ENCODE data around the gene KRT73. TPM values are rescaled to one million over a fixed set of nuclear protein-coding genes. Genes with fewer than 3 reads are reported as not detected.

Gene KRT73
- total RNA-seq, 4 donors from 2014 or later = 0.40 to 1.2 TPM; not detected in 2

GRCh38 chr12:52651726-52652261 is 33.4 kb upstream of the KRT73 start, which contains the start of gene KRT2:
TSS of gene KRT2 (minus strand) at chr12:52652211. CDS start at chr12:52652142, 69 bp downstream.
- no peaks in the 10 kb centered on the region for H3K4me1 ChIP-seq
- no peaks in the 10 kb centered on the region for H3K27me3 ChIP-seq
- H3K36me3 ChIP-seq = no peaks in the 10 kb centered on the region
- H3K4me3 ChIP-seq = no peak within 1 kb of the TSS
- no peak for TF ChIP-seq CTCF (IDR thresholded peaks at IDR 0.05)
- TF ChIP-seq POLR2A (IDR thresholded peaks at IDR 0.05) = no peak
- no peak within 1 kb of the TSS for H3K27ac ChIP-seq
- no peaks in the 10 kb centered on the region for H3K9me3 ChIP-seq
- no peak for DNase-seq

GRCh38 chr12:52650520-52651081 is 32.2 kb upstream of the KRT73 start:
- no peak overlapping the region for H3K4me3 ChIP-seq

GRCh38 chr12:52649066-52649465 is 30.7 kb upstream of the KRT73 start:
- H3K27me3 ChIP-seq = no peaks in the 10 kb centered on the region
- H3K36me3 ChIP-seq = no peaks in the 10 kb centered on the region
- no peak for DNase-seq
- TF ChIP-seq POLR2A (IDR thresholded peaks at IDR 0.05) (no peak), CTCF (IDR thresholded peaks at IDR 0.05) (no peak)
- H3K4me3 ChIP-seq = no peak overlapping the region
- no peak overlapping the region for H3K27ac ChIP-seq
- H3K9me3 ChIP-seq = no peaks in the 10 kb centered on the region
- H3K4me1 ChIP-seq = peaks cover 0 to 11% (median 1%) of the 10 kb centered on the region in 4 donors

More at GRCh38 chr12:52650520-52651081, 32.2 kb upstream of the KRT73 start:
- TF ChIP-seq POLR2A (IDR thresholded peaks at IDR 0.05) (no peak), CTCF (IDR thresholded peaks at IDR 0.05) (no peak)
- H3K27ac ChIP-seq = no peak overlapping the region
- no peaks in the 10 kb centered on the region for H3K9me3 ChIP-seq
- no peaks in the 10 kb centered on the region for H3K27me3 ChIP-seq
- H3K4me1 ChIP-seq = peaks cover 0 to 2% (median 0%) of the 10 kb centered on the region in 4 donors
- H3K36me3 ChIP-seq = no peaks in the 10 kb centered on the region
- no peak for DNase-seq

GRCh38 chr12:52648012-52648550 is 29.7 kb upstream of the KRT73 start:
- TF ChIP-seq POLR2A (IDR thresholded peaks at IDR 0.05) = no peak
- TF ChIP-seq CTCF (IDR thresholded peaks at IDR 0.05) = no peak
- H3K36me3 ChIP-seq = no peaks in the 10 kb centered on the region
- no peaks in the 10 kb centered on the region for H3K9me3 ChIP-seq
- DNase-seq = no peak
- H3K27me3 ChIP-seq = no peaks in the 10 kb centered on the region
- no peak overlapping the region for H3K4me3 ChIP-seq
- H3K4me1 ChIP-seq = peaks cover 0 to 11% (median 1%) of the 10 kb centered on the region in 4 donors
- no peak overlapping the region for H3K27ac ChIP-seq

- DNase-seq = no peak
- no peak for TF ChIP-seq CTCF (IDR thresholded peaks at IDR 0.05)
- TF ChIP-seq POLR2A (IDR thresholded peaks at IDR 0.05) = no peak
- Histone ChIP-seq H3K27me3 (no peaks in the 10 kb centered on the region), H3K27ac (no peak overlapping the region), H3K4me3 (no peak overlapping the region), H3K4me1 (peaks cover 0 to 11% (median 1%) of the 10 kb centered on the region in 4 donors), H3K36me3 (no peaks in the 10 kb centered on the region), H3K9me3 (no peaks in the 10 kb centered on the region)
Observed at GRCh38 chr12:52647601-52648000, 29.2 kb upstream of the KRT73 start.

All from Peyer's patch (tissue), 4 donors.